ENCODE data around the gene C18orf63.

The C18orf63 gene

DNA sequence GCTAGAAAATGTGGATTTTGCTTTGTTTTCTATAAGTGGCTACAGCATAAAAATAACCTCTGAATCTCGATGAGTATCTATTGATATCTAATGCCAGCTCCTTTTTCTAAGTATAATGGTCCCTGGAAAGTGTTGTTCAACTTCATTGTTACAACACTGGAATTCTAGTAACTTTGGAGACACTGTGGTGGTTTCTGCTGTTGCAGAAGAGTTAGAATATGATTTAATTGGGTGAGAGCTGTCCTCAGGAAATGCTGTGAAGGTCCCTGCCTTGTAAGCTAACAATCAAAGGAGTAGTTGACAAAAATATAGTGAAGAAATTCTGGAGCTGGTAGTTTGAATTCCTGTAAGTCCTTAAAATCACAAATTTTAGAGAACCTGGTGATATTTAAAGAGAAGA is 62.1 kb downstream of the C18orf63 start:
- H3K4me3 ChIP-seq (ENCODE audit: low read depth, low read length): no peak overlapping the region
- no peaks in the 10 kb centered on the region for H3K36me3 ChIP-seq (ENCODE audit: control insufficient read depth in 2 of 2, insufficient read depth in 1 of 2, low read length in 2 of 2)
- no peak overlapping the region for H3K27ac ChIP-seq (ENCODE audit: extremely low read depth, low read depth, low read length)
- CTCF ChIA-PET: interaction anchor here (1.0 to 2.8 kb wide), 2 partner anchors 36 to 116 kb away, joined by 3 to 9 read pairs; no protein-coding TSS in a partner anchor
- no peaks in the 10 kb centered on the region for H3K4me1 ChIP-seq (ENCODE audit: control insufficient read depth, insufficient read depth, low read length)
- H3K9me3 ChIP-seq (ENCODE audit: control insufficient read depth, insufficient read depth, low read depth, low read length): no peaks in the 10 kb centered on the region
- POLR2A ChIA-PET: no interaction called here
- TF ChIP-seq ZNF37A (tag by site-specific recombination; IDR thresholded peaks at IDR 0.05): no peak
- no peak for TF ChIP-seq ZFP3 (tag by site-specific recombination; IDR thresholded peaks at IDR 0.05; ENCODE audit: low read depth)

DNA sequence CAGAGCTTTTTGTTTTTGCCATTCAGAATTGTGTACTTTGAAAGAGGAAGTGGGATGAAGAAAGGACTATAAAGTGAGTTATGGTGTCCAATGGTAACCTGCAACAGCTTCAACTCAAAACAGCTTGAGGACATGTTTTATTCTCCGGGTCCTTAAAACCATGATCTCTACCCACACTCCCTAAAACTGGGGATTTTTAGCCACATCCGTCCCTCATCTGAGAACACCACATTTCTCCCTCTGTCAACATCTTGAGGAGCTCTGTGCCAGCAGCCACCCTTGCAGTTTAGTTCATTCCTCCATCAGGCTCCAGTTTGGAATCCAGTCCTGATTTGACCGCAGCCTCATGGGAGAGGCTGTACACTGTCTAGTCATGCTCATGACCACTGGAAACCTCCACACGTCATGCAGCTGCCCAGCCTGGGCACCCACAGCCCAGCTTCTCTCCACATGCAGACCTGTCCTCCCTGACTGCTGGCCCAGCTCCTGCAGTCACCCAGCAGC is 62.6 kb downstream of the C18orf63 start:
- H3K36me3 ChIP-seq (ENCODE audit: control insufficient read depth in 2 of 2, insufficient read depth in 1 of 2, low read length in 2 of 2): no peaks in the 10 kb centered on the region
- no peaks in the 10 kb centered on the region for H3K9me3 ChIP-seq (ENCODE audit: control insufficient read depth, insufficient read depth, low read depth, low read length)
- CTCF ChIA-PET: interaction anchor here (0.6 to 2.8 kb wide), 3 partner anchors 36 to 214 kb away, joined by 3 to 9 read pairs (median 3); no protein-coding TSS in a partner anchor
- TF ChIP-seq ZNF324 (tag by site-specific recombination; IDR thresholded peaks at IDR 0.05): no peak
- TF ChIP-seq, protein P1, sequence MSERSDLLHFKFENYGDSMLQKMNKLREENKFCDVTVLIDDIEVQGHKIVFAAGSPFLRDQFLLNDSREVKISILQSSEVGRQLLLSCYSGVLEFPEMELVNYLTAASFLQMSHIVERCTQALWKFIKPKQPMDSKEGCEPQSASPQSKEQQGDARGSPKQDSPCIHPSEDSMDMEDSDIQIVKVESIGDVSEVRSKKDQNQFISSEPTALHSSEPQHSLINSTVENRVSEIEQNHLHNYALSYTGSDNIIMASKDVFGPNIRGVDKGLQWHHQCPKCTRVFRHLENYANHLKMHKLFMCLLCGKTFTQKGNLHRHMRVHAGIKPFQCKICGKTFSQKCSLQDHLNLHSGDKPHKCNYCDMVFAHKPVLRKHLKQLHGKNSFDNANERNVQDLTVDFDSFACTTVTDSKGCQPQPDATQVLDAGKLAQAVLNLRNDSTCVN (tag by site-specific recombination; optimal IDR thresholded peaks at IDR 0.05): no peak
- TF ChIP-seq, protein P2, sequence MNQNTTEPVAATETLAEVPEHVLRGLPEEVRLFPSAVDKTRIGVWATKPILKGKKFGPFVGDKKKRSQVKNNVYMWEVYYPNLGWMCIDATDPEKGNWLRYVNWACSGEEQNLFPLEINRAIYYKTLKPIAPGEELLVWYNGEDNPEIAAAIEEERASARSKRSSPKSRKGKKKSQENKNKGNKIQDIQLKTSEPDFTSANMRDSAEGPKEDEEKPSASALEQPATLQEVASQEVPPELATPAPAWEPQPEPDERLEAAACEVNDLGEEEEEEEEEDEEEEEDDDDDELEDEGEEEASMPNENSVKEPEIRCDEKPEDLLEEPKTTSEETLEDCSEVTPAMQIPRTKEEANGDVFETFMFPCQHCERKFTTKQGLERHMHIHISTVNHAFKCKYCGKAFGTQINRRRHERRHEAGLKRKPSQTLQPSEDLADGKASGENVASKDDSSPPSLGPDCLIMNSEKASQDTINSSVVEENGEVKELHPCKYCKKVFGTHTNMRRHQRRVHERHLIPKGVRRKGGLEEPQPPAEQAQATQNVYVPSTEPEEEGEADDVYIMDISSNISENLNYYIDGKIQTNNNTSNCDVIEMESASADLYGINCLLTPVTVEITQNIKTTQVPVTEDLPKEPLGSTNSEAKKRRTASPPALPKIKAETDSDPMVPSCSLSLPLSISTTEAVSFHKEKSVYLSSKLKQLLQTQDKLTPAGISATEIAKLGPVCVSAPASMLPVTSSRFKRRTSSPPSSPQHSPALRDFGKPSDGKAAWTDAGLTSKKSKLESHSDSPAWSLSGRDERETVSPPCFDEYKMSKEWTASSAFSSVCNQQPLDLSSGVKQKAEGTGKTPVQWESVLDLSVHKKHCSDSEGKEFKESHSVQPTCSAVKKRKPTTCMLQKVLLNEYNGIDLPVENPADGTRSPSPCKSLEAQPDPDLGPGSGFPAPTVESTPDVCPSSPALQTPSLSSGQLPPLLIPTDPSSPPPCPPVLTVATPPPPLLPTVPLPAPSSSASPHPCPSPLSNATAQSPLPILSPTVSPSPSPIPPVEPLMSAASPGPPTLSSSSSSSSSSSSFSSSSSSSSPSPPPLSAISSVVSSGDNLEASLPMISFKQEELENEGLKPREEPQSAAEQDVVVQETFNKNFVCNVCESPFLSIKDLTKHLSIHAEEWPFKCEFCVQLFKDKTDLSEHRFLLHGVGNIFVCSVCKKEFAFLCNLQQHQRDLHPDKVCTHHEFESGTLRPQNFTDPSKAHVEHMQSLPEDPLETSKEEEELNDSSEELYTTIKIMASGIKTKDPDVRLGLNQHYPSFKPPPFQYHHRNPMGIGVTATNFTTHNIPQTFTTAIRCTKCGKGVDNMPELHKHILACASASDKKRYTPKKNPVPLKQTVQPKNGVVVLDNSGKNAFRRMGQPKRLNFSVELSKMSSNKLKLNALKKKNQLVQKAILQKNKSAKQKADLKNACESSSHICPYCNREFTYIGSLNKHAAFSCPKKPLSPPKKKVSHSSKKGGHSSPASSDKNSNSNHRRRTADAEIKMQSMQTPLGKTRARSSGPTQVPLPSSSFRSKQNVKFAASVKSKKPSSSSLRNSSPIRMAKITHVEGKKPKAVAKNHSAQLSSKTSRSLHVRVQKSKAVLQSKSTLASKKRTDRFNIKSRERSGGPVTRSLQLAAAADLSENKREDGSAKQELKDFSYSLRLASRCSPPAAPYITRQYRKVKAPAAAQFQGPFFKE (tag by site-specific recombination; IDR thresholded peaks at IDR 0.05; ENCODE audit: borderline replicate concordance): no peak
- no peaks in the 10 kb centered on the region for H3K4me1 ChIP-seq (ENCODE audit: control insufficient read depth, insufficient read depth, low read length)
- POLR2A ChIA-PET: no interaction called here
- H3K27ac ChIP-seq (ENCODE audit: extremely low read depth, low read depth, low read length): no peak overlapping the region
- no peak overlapping the region for H3K4me3 ChIP-seq (ENCODE audit: low read depth, low read length)

DNA sequence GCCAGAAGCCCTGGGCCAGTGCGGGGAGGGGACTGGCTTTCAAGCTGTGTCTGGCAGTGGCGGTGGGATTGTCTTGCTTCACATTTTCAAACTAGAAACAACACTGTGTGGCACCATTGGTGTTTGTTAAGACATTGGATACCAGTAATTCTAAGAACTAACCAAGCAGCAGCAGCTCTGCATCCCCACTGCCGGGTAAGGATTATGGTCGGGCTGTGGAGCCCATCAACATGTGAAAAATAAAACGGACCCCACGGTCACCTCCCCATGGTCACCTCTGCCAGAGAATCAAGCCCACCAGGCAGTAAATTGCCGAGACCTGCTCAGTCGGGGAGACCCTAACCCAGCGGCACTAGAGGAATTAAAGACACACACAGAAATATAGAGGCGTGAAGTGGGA is 65.3 kb downstream of the C18orf63 start:
- Histone ChIP-seq H3K36me3 (ENCODE audit: control insufficient read depth in 2 of 2, insufficient read depth in 1 of 2, low read length in 2 of 2) (no peaks in the 10 kb centered on the region), H3K4me1 (ENCODE audit: control insufficient read depth, insufficient read depth, low read length) (no peaks in the 10 kb centered on the region), H3K27ac (ENCODE audit: extremely low read depth, low read depth, low read length) (no peak overlapping the region), H3K4me3 (ENCODE audit: low read depth, low read length) (no peak overlapping the region), H3K9me3 (ENCODE audit: control insufficient read depth, insufficient read depth, low read depth, low read length) (no peaks in the 10 kb centered on the region)
- ChIA-PET POLR2A (no interaction called here), CTCF (no interaction called here)
- TF ChIP-seq ZNF830 (tag by site-specific recombination; IDR thresholded peaks at IDR 0.05; ENCODE audit: low read depth) (no peak), ZNF707 (tag by site-specific recombination; IDR thresholded peaks at IDR 0.05) (no peak), ZNF221 (tag by site-specific recombination; IDR thresholded peaks at IDR 0.05; ENCODE audit: borderline replicate concordance) (no peak), ZFP3 (tag by site-specific recombination; IDR thresholded peaks at IDR 0.05; ENCODE audit: low read depth) (no peak)

DNA sequence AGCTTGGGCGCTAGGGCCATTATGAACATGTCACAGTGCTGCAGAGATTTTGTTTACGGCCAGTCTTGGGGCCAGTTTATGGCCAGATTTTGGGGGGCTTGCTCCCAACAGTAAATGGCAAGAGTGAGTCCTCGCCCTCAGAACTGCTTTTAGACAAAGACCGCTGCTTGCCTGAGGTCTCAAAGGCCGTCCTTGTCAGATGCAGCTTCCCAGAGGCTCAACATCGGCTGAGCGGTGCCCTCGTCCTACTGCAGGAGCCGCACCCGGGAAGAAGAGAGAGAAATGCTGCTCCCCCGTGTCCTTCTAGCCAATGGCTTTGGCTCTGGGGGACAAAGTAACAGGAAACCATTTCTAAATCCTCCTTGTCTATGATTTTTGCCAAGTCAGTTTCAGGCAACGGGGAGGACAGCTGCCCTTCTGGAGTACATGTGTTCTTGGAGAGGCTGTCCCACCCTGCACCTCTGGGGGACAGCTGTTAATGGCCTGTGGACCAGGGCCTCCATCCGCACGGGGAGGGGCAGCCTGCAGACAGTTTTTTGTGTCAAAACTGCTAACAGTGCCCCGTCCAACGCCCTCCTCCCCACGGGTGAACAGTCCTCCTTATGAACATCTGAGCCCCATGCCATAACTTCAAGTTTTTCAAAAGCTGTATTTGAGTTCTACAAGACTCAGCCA is 66.1 kb downstream of the C18orf63 start:
- no peak overlapping the region for H3K27ac ChIP-seq (ENCODE audit: extremely low read depth, low read depth, low read length)
- H3K9me3 ChIP-seq (ENCODE audit: control insufficient read depth, insufficient read depth, low read depth, low read length): no peaks in the 10 kb centered on the region
- H3K4me1 ChIP-seq (ENCODE audit: control insufficient read depth, insufficient read depth, low read length): no peaks in the 10 kb centered on the region
- ChIA-PET POLR2A (no interaction called here), CTCF (no interaction called here)
- H3K4me3 ChIP-seq (ENCODE audit: low read depth, low read length): no peak overlapping the region
- no peaks in the 10 kb centered on the region for H3K36me3 ChIP-seq (ENCODE audit: control insufficient read depth in 2 of 2, insufficient read depth in 1 of 2, low read length in 2 of 2)
- no peak for TF ChIP-seq ZNF600 (tag by site-specific recombination; IDR thresholded peaks at IDR 0.05)
- TF ChIP-seq ZBTB17 (tag by site-specific recombination; IDR thresholded peaks at IDR 0.05): no peak
- TF ChIP-seq, protein P3, sequence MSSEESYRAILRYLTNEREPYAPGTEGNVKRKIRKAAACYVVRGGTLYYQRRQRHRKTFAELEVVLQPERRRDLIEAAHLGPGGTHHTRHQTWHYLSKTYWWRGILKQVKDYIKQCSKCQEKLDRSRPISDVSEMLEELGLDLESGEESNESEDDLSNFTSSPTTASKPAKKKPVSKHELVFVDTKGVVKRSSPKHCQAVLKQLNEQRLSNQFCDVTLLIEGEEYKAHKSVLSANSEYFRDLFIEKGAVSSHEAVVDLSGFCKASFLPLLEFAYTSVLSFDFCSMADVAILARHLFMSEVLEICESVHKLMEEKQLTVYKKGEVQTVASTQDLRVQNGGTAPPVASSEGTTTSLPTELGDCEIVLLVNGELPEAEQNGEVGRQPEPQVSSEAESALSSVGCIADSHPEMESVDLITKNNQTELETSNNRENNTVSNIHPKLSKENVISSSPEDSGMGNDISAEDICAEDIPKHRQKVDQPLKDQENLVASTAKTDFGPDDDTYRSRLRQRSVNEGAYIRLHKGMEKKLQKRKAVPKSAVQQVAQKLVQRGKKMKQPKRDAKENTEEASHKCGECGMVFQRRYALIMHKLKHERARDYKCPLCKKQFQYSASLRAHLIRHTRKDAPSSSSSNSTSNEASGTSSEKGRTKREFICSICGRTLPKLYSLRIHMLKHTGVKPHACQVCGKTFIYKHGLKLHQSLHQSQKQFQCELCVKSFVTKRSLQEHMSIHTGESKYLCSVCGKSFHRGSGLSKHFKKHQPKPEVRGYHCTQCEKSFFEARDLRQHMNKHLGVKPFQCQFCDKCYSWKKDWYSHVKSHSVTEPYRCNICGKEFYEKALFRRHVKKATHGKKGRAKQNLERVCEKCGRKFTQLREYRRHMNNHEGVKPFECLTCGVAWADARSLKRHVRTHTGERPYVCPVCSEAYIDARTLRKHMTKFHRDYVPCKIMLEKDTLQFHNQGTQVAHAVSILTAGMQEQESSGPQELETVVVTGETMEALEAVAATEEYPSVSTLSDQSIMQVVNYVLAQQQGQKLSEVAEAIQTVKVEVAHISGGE (tag by site-specific recombination; conservative IDR thresholded peaks at IDR 0.05; ENCODE audit: low read depth): no peak
- TF ChIP-seq, protein P4, sequence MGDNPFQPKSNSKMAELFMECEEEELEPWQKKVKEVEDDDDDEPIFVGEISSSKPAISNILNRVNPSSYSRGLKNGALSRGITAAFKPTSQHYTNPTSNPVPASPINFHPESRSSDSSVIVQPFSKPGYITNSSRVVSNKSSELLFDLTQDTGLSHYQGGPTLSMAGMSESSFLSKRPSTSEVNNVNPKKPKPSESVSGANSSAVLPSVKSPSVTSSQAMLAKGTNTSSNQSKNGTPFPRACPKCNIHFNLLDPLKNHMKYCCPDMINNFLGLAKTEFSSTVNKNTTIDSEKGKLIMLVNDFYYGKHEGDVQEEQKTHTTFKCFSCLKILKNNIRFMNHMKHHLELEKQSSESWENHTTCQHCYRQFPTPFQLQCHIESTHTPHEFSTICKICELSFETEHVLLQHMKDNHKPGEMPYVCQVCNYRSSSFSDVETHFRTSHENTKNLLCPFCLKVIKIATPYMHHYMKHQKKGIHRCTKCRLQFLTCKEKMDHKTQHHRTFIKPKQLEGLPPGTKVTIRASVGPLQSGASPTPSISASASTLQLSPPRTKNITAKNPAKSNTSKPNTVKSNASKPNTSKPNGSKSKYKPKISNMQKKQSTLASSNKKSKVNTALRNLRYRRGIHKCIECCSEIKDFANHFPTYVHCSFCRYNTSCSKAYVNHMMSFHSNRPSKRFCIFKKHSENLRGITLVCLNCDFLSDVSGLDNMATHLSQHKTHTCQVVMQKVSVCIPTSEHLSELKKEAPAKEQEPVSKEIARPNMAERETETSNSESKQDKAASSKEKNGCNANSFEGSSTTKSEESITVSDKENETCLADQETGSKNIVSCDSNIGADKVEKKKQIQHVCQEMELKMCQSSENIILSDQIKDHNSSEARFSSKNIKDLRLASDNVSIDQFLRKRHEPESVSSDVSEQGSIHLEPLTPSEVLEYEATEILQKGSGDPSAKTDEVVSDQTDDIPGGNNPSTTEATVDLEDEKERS (tag by site-specific recombination; IDR thresholded peaks at IDR 0.05): no peak
